ENCODE measurements around the gene NUBPL.

Gene NUBPL

DNA sequence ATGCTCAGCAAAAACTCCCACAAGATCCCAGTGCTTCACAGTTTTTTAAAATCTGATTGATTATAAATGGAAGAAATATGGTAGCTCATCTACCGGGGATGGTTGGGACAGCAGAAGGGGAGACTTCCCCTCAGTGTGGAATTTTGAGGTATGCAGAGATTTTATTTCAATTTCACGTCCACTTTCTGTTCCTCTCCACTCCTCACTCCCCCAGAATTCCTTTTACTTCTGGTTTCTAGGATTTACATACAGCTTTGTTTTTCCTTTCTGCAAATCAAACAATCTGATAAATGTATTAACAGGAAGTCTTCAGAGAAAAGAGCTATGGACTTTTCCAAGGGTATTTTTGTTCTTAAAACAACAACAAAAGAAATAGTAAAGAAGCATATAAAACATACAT, 334.4 kb downstream of the NUBPL start:
- Mint-ChIP-seq H3K36me3 (ENCODE audit: low read depth) (no peaks in the 10 kb centered on the region), H3K4me1 (peaks cover 30% of the 10 kb centered on the region), H3K9me3 (no peaks in the 10 kb centered on the region), H3K4me3 (no peak overlapping the region), H3K27me3 (ENCODE audit: low read depth) (peaks cover 6% of the 10 kb centered on the region), H3K27ac (peak overlapping the region; percentile 39 to 84 (median 46))
- TF ChIP-seq, protein P1, sequence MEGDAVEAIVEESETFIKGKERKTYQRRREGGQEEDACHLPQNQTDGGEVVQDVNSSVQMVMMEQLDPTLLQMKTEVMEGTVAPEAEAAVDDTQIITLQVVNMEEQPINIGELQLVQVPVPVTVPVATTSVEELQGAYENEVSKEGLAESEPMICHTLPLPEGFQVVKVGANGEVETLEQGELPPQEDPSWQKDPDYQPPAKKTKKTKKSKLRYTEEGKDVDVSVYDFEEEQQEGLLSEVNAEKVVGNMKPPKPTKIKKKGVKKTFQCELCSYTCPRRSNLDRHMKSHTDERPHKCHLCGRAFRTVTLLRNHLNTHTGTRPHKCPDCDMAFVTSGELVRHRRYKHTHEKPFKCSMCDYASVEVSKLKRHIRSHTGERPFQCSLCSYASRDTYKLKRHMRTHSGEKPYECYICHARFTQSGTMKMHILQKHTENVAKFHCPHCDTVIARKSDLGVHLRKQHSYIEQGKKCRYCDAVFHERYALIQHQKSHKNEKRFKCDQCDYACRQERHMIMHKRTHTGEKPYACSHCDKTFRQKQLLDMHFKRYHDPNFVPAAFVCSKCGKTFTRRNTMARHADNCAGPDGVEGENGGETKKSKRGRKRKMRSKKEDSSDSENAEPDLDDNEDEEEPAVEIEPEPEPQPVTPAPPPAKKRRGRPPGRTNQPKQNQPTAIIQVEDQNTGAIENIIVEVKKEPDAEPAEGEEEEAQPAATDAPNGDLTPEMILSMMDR (IDR thresholded peaks at IDR 0.05; ENCODE audit: unreplicated experiment in 3 of 3): no peak

DNA sequence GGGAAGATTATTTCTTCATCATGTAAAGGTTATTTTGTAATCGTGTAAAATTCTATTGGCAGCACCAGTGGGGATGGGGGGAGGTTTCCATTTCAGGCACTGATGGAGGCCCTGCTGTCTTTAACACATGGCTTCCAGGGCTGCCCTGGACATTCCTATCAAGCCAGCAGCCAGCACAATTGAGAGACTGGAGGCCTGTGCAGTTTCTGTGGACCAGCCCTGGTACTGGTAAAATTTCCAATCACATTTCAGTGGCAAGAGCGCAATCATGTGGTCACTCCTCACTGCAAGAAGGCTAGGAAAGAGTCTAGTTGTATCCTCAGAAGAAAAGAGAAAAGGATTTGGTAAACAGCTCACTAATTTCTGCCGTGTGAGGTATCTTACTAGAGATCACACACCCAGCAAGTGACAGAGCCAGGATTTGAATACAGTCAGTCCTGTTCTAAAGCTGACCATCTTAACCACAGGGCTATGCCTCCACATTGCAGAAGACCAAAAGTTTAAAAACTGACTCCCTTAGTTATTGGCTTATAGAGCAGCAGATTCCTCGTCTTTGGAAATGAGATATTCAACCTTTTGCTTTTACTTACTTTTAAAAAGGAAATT, 336.5 kb downstream of the NUBPL start:
- Mint-ChIP-seq H3K4me1 (peaks cover 29% of the 10 kb centered on the region), H3K9me3 (no peaks in the 10 kb centered on the region), H3K27me3 (ENCODE audit: low read depth) (peaks cover 1% of the 10 kb centered on the region), H3K4me3 (no peak overlapping the region), H3K27ac (peak overlapping the region in 1 of 3 experiments; percentile 8), H3K36me3 (ENCODE audit: low read depth) (no peaks in the 10 kb centered on the region)
- TF ChIP-seq, protein P1 (IDR thresholded peaks at IDR 0.05; ENCODE audit: unreplicated experiment in 3 of 3): no peak

DNA sequence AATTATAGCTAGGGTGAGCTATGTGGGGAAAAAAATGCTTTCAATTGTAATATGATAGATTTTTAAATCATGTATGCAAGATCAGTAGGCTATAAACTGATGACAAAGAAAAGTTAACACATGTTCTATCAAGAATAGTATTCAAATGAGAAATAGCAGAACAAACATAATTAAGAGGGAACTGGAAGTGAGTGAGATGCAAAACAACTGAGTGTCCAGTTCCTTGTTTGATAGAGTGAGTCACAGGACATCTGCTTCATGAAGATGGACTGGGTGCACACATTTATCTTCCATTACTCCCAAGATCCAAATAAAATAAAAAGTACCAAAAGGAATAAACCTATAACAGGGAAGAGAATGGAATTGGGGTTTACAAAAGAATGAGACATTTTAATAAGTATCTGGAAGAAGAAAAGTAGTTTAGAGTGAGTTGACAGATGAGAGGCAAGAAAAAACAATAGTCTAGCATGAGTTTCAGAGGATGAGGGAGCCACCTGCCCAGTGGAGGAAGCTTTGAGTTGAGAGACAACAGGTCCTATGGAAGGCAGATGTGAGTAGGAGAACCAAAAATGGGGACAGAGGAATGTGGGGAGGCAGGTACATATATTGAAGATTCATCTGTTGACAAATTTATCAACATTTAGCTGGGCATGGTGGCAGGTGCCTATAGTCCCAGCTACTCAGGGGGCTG, 337.8 kb downstream of the NUBPL start:
- H3K4me3 Mint-ChIP-seq: no peak overlapping the region
- TF ChIP-seq, protein P1 (IDR thresholded peaks at IDR 0.05; ENCODE audit: unreplicated experiment in 3 of 3): no peak

DNA sequence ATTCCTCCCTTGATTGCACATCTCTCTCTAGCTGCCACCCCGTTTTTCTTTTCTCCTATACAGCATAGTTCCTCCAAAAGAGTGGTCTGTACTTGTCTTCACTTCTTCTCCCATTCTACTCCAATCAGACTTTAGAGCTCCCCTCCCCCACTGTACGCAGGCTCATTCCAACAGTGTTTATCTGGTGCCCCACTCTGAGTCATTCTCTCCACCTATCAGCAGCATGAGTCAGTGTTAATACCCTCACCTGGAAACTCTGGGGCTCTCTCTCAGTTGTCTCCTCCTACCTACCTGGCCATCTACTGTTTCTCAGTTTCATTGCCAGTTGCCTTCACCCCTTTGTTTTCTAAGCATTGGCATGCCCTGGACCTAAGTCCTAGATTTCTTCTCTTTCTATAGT, 340.8 kb downstream of the NUBPL start:
- Mint-ChIP-seq H3K36me3 (ENCODE audit: low read depth) (no peaks in the 10 kb centered on the region), H3K4me3 (no peak overlapping the region), H3K27me3 (ENCODE audit: low read depth) (no peaks in the 10 kb centered on the region), H3K4me1 (no peaks in the 10 kb centered on the region), H3K27ac (no peak overlapping the region), H3K9me3 (no peaks in the 10 kb centered on the region)
- TF ChIP-seq, protein P1 (IDR thresholded peaks at IDR 0.05; ENCODE audit: unreplicated experiment in 3 of 3): no peak

More for the DNA sequence above, 337.8 kb downstream of the NUBPL start:
- Mint-ChIP-seq H3K9me3 (no peaks in the 10 kb centered on the region), H3K27ac (no peak overlapping the region), H3K27me3 (ENCODE audit: low read depth) (no peaks in the 10 kb centered on the region), H3K4me1 (peaks cover 19% of the 10 kb centered on the region), H3K36me3 (ENCODE audit: low read depth) (no peaks in the 10 kb centered on the region)

DNA sequence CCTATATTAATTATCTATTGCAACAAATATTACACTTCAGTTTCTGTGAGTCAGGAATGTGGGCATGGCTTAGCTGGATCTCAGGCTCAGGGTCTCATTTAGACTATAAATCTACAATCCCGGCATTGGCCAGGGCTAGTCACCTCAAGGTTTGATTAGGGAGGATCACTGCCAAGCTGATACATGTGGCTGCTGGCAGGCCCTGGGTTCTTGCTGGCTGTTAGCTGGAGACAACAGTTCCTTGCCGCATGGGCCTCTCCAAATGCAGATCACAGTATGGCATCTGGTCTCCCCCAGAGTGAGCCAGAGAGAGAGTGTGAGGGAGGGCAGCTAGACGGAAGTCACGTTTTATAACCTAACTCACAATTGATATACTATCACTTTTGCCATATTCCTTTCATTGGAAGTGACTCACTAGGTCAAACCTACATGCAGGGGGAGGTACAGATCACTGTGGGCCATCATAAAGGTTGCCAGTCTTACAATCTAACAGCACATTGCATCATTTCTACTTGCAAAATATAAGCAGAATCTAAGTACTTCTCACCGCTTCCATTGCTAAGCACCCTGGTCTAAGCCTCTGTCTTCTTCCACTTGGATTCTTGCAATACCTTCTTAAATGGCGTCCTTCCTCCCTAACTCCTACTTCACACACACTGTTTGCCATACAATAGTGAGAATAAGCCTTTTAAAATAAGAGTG, 341.9 kb downstream of the NUBPL start:
- H3K4me1 Mint-ChIP-seq: no peaks in the 10 kb centered on the region
- no peak overlapping the region for H3K27ac Mint-ChIP-seq
- TF ChIP-seq, protein P1 (IDR thresholded peaks at IDR 0.05; ENCODE audit: unreplicated experiment in 3 of 3): no peak
- no peaks in the 10 kb centered on the region for H3K9me3 Mint-ChIP-seq
- H3K4me3 Mint-ChIP-seq: no peak overlapping the region
- H3K36me3 Mint-ChIP-seq (ENCODE audit: low read depth): no peaks in the 10 kb centered on the region
- H3K27me3 Mint-ChIP-seq (ENCODE audit: low read depth): no peaks in the 10 kb centered on the region
